Endothelial cell (in vitro differentiated cells): ENCODE data around the gene ANKRD1. TPM values are rescaled to one million over a fixed set of nuclear protein-coding genes. Genes with fewer than 3 reads are reported as not detected.
A peak's percentile ranks its signal among the peaks of the same experiment; 100 is the strongest.

Experiments
- DNase-seq: peaks from one replicate; pipeline ENCODE4 v3.0.0; 2021; ENCODE audit warnings: low spot score
- H3K27ac Mint-ChIP-seq: one replicate; pipeline ENCODE4 v1.8.0; 2021; ENCODE audit warnings: mixed read lengths, inconsistent platforms; ENCODE audit not compliant: unreplicated experiment
- H3K27me3 Mint-ChIP-seq: one replicate; pipeline ENCODE4 v1.8.0; 2021; ENCODE audit warnings: mild to moderate bottlenecking, moderate library complexity, mixed read lengths, inconsistent platforms; ENCODE audit not compliant: unreplicated experiment
- H3K36me3 Mint-ChIP-seq: one replicate; pipeline ENCODE4 v1.8.0; 2021; ENCODE audit warnings: mild to moderate bottlenecking, low read depth, mixed read lengths, inconsistent platforms; ENCODE audit not compliant: unreplicated experiment
- H3K4me1 Mint-ChIP-seq: one replicate; pipeline ENCODE4 v1.8.0; 2021; ENCODE audit warnings: mild to moderate bottlenecking, mixed read lengths, inconsistent platforms; ENCODE audit not compliant: unreplicated experiment
- H3K4me3 Mint-ChIP-seq: one replicate; pipeline ENCODE4 v1.8.0; 2021; ENCODE audit warnings: mild to moderate bottlenecking, mixed read lengths, inconsistent platforms; ENCODE audit not compliant: unreplicated experiment
- H3K9me3 Mint-ChIP-seq: one replicate; pipeline ENCODE4 v1.8.0; 2021; ENCODE audit warnings: mixed read lengths, inconsistent platforms; ENCODE audit not compliant: unreplicated experiment
- CTCF ChIP-seq: fragments of 200-600 bp; sonication (generic); IDR thresholded peaks from one replicate; pipeline ENCODE4 v1.5.0; 2021; ENCODE audit warnings: antibody characterized with exemption; ENCODE audit not compliant: unreplicated experiment
- total RNA-seq: library from RNA; stranded (reverse); fragmentation: NEBNext Ultra II Directional; extraction: Animal tissue kit (Norgen Biotek cat#: 25700); gene quantifications from one replicate; pipeline ENCODE4 v1.2.1, GENCODE V29; 2021; ENCODE audit not compliant: unreplicated experiment

Gene ANKRD1
- total RNA-seq, 1 donor from 2014 or later = 0.82 TPM

GRCh38 chr10:90935581-90936275 is 14.8 kb upstream of the ANKRD1 start:
- Mint-ChIP-seq H3K36me3 (no peaks in the 10 kb centered on the region), H3K9me3 (no peaks in the 10 kb centered on the region), H3K4me1 (peaks cover 23% of the 10 kb centered on the region), H3K27ac (no peak overlapping the region), H3K27me3 (peaks cover 2% of the 10 kb centered on the region), H3K4me3 (no peak overlapping the region)
- no peak for DNase-seq
- TF ChIP-seq CTCF = no peak

- Mint-ChIP-seq H3K4me1 (peaks cover 34% of the 10 kb centered on the region), H3K4me3 (no peak overlapping the region), H3K9me3 (no peaks in the 10 kb centered on the region), H3K27me3 (peaks cover 4% of the 10 kb centered on the region), H3K36me3 (no peaks in the 10 kb centered on the region), H3K27ac (peak overlapping the region; percentile 93)
- DNase-seq = peak; percentile 67
- no peak for TF ChIP-seq CTCF
These were observed 10.3 kb upstream of the ANKRD1 start for GRCh38 chr10:90930971-90931871.

GRCh38 chr10:90930070-90930837 is 9.4 kb upstream of the ANKRD1 start:
- H3K27me3 Mint-ChIP-seq = peaks cover 4% of the 10 kb centered on the region
- DNase-seq = no peak
- no peak for TF ChIP-seq CTCF
- H3K4me1 Mint-ChIP-seq = peaks cover 27% of the 10 kb centered on the region
- H3K9me3 Mint-ChIP-seq = no peaks in the 10 kb centered on the region
- peak overlapping the region; percentile 93 for H3K27ac Mint-ChIP-seq
- no peak overlapping the region for H3K4me3 Mint-ChIP-seq
- no peaks in the 10 kb centered on the region for H3K36me3 Mint-ChIP-seq

GRCh38 chr10:90929179-90929578 is 8.3 kb upstream of the ANKRD1 start:
- peaks cover 24% of the 10 kb centered on the region for H3K4me1 Mint-ChIP-seq

More at GRCh38 chr10:90929179-90929578, 8.3 kb upstream of the ANKRD1 start:
- H3K4me3 Mint-ChIP-seq = no peak overlapping the region
- H3K9me3 Mint-ChIP-seq = no peaks in the 10 kb centered on the region
- DNase-seq = no peak
- H3K27ac Mint-ChIP-seq = no peak overlapping the region
- no peaks in the 10 kb centered on the region for H3K36me3 Mint-ChIP-seq
- no peak for TF ChIP-seq CTCF
- peaks cover 4% of the 10 kb centered on the region for H3K27me3 Mint-ChIP-seq
